GM21367 (cell line): ENCODE results near the gene VWA3B.

Experiments used
- ATAC-seq: cut with Tn5 transposase; IDR thresholded peaks from one replicate; pipeline ENCODE4 v1.9.1; 2021; ENCODE audit not compliant: unreplicated experiment

VWA3B gene

GRCh38 chr2:98324181-98324580 is 237.2 kb downstream of the VWA3B start:
- ATAC-seq, result no peak

DNA sequence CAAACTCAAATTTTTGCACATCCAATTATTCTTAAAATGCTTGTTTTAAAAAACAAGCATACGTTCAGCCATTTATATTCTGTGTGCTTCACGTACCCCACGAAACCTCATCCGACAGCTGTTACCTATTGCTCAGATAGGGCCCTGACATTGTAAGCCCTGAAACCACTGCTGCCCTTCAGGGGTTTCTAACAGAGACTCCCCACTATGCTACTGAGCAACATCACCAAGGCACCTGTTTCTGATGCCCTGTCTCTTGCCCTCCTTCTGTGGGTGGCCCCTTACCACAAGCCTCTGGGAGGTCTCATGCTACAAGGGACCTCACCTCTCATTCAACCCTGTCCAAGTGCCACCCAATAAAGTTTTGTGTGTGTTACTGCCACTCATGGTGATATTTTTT is 240.8 kb downstream of the VWA3B start:
- ATAC-seq, result no peak

DNA sequence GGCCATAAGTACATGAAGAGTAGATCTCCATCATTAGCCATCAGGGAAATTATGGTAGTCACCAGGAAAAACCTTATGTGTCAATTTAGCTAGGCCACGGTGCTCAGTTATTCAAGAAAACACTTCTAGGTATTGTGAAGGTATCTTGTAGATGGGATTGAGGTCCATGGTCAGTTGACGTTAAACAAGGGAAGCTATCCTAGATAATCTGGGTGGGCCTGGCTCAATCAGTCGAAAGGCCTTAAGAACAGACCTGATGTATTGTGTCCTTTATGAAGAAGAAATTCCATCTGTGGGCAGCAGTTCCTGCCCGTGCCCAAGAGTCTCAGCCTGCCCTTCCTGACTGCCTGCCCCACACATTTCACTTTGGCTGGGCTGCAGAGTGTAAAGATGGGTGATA is 242.6 kb downstream of the VWA3B start:
- ATAC-seq, result no peak

GRCh38 chr2:98332989-98333388 is 246.0 kb downstream of the VWA3B start:
- ATAC-seq, result no peak

- no peak for ATAC-seq
Measured at GRCh38 chr2:98333922-98334321, 247.0 kb downstream of the VWA3B start.

DNA sequence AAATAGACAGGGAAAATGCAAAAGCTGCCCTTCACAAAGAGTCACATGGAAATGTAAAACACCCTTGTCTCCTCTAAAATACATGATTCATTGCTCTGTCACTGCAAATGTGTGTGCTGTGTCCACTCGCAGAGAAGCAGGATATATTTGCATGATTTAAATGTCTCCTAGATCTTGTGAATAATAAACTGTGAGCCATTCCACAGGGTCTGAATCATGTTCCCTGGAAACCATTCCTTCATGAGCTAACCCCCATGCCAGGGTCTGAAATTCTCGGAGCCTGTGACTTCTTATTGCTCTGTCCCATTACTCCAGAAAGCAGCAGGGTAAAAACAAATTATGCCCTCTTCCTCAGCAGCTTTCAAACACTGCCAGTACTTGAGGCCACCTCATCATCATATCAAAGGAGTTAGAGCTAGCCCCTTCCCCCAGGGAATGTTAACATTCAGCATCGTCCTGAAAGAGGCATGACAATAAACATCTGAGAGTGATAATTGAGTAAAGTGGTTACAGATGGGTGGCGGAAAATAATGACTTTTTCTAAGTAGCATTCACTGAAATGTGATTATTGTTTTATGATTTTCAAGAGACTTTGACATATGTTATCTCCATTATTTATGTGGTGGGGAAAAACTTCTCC is 247.6 kb downstream of the VWA3B start:
- no peak for ATAC-seq

GRCh38 chr2:98335271-98335670 is 248.3 kb downstream of the VWA3B start:
- ATAC-seq, result no peak

DNA sequence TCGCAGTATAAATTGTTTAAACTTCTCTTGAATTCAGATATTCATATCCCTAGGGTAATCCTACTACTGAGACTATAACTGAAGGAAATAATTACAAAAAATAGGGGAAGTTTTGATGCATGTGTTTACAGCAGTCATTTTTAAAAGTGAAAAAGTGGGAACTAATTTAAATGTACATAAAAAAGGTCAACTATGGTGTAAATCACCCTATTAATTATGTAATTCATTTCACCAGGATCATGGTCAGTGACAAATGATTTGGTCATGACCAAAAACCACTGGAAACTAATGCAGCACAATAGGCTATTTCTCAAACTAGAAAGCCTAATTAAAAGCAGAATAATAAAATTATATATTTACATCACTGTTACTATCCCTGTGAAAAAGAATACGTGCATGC is 254.3 kb downstream of the VWA3B start:
- no peak for ATAC-seq

- ATAC-seq, result no peak
Measured at GRCh38 chr2:98343285-98343684, 256.3 kb downstream of the VWA3B start.

GRCh38 chr2:98346311-98347236 is 259.6 kb downstream of the VWA3B start, which contains the start of gene CNGA3:
TSS of gene CNGA3 (plus strand) at chr2:98346456. CDS start at chr2:98369976, 23,520 bp downstream.
- no peak for ATAC-seq

DNA sequence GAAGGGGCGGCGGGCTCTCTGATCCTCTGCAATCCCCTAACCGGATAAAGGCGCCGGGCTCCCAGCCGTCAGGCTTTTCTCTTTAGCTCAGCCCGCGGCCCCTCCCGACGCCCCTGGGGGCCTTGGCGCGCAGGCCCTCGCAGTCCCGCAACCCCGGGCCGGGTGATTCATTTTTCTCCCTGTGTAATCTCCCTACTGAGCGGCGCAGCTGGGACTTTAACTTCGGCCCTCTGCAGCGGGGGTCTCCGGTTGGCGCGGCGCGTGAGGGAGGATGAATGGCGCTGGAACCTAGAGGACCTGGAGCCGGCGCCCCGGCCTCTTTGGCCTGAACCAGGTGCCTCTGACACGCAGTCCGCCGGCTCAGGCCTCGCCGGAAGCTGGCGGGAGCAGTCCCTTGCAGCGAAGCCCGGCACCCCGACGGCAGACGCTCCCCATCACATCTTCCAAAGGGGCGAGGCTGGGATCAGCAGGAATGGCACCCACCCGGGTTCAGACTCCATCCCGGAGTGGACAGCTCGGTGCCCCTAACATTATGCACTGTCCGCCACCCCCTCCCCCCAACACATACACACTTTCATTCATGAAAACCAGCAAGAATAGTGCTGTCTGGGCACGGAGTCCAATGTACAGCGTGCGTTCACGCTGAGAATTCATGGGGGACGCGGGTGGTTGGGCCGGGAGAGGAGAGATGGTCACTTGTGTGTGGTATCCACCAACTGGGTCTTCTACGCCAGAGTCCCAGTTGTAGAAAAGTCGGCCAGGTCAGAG is 260.5 kb downstream of the VWA3B start:
- no peak for ATAC-seq

GRCh38 chr2:98348066-98348561 is 261.1 kb downstream of the VWA3B start:
- no peak for ATAC-seq

GRCh38 chr2:98350411-98350810 is 263.4 kb downstream of the VWA3B start:
- ATAC-seq, result no peak

DNA sequence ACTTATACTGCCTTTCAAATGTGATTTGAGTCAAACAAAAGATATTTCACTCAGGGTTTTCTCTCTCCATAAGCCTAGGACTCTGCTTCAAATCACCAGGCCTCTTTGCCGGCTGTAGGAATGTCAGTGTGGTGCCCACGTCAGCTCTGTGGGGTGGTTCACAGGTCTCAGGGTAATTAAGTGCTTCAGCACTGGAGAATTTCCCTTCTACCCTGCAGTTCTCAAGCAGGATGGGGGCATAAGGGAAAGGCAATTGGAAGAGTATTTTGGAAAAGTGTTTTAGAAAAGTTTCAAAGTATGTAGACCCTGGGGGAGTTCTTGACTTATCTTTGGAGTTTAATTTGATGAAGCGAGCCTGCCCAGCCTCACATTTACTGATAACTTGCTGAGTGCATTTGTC is 268.9 kb downstream of the VWA3B start:
- ATAC-seq, result no peak

- ATAC-seq, result no peak
Measured at GRCh38 chr2:98356729-98357128, 269.8 kb downstream of the VWA3B start.

GRCh38 chr2:98357849-98358248 is 270.9 kb downstream of the VWA3B start:
- ATAC-seq, result no peak

DNA sequence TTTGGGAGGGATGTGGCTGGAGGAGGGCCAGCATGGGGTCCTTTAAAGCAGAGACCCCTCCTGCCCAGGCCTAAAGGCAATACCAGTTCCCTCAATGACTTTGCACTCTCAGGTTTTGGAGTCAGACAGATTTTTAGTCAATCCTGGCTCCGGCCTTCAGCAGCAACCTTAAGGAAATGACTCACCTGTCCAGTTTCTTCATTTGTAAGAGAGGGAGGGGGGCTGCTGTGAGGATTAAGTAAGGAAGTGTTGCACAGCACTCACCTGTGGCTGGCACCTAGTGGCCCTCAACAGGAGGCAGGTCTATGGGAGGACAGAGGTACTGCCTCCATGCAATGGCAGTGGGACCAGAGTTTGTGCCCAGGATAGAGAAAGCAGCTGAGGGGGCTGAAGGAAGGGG is 273.0 kb downstream of the VWA3B start:
- no peak for ATAC-seq
